Cardiac muscle cell (in vitro differentiated cells and primary cell): ENCODE measurements around the gene CAPNS2. TPM values are rescaled to one million over a fixed set of nuclear protein-coding genes. Genes with fewer than 3 reads are reported as not detected.

Source experiments
- DNase-seq, 2 donors: peaks; one replicate each; pipeline versions ENCODE4 v3.0.0 to v3.0.0-alpha.2; 2010 to 2017; ENCODE audit warnings: low read depth in 1 of 2, low spot score in 1 of 2
- H3K27ac ChIP-seq: fragments of 200-600 bp; sonication (generic); 2 replicates; pipeline ENCODE4 v1.5.1; 2016
- H3K27me3 ChIP-seq: fragments of 200-600 bp; sonication (generic); 2 replicates; pipeline ENCODE4 v1.6.0; 2016; ENCODE audit warnings: control low read depth
- H3K36me3 ChIP-seq: fragments of 200-600 bp; sonication (generic); 2 replicates; pipeline ENCODE4 v1.5.1; 2016; ENCODE audit warnings: control low read depth
- H3K4me1 ChIP-seq: fragments of 200-600 bp; sonication (generic); 2 replicates; pipeline ENCODE4 v1.8.1; 2017; ENCODE audit warnings: low read depth, mild to moderate bottlenecking, mixed run types
- H3K4me3 ChIP-seq: fragments of 200-600 bp; sonication (generic); 2 replicates; pipeline ENCODE4 v1.5.1; 2016; ENCODE audit warnings: mild to moderate bottlenecking
- H3K9me3 ChIP-seq: fragments of 200-600 bp; sonication (generic); 2 replicates; pipeline ENCODE4 v1.5.1; 2017; ENCODE audit warnings: low read depth, mild to moderate bottlenecking, control low read depth
- polyA plus RNA-seq: library from polyadenylated mRNA; unstranded; fragments of >200 nt; fragmentation: Nextera tagmentation; extraction: Ambion mirVana; gene quantifications from 2 replicates; pipeline ENCODE4 v1.2.1, GENCODE V29; 2016
- total RNA-seq: library from RNA; depleted of rRNA; stranded (reverse); fragments of >200 nt; gene quantifications from 2 replicates; pipeline ENCODE4 v1.2.3, GENCODE V29; 2016
- TF ChIP-seq, protein P1 (sequence below): IDR thresholded peaks from 2 replicates; pipeline ENCODE4 v1.5.1; 2012; ENCODE audit warnings: low read depth, mild to moderate bottlenecking, low read length

Gene CAPNS2
- total and polyA plus RNA-seq, 2 experiments from 2014 or later = not detected

DNA sequence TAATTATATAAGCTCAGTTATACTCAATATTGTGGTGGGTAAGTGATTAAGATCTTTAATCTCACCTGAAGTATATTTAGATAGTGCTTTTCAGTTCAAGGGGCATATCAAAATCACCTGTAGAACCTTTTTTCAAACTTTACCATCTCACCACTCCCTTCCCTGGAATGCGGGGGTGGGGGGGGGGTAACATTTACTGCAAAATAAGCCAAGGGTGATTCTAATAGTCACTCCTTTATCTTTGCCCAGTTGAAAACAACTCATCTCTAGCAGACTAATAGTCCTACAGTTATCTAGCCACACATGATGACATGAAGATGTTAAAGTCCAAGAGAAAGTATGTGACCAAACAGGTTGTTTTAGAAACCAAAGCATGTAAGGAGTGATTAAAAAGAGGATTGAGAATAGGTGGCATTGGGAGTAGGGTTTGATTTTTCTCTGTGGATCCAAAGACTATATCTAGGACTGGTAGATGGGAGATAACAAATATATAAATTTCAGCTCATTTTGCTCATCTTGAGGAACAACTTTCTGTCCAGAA is 36.1 kb upstream of the CAPNS2 start:
- no peaks in the 10 kb centered on the region for H3K4me1 ChIP-seq
- H3K4me3 ChIP-seq = no peak overlapping the region
- TF ChIP-seq, protein P1, sequence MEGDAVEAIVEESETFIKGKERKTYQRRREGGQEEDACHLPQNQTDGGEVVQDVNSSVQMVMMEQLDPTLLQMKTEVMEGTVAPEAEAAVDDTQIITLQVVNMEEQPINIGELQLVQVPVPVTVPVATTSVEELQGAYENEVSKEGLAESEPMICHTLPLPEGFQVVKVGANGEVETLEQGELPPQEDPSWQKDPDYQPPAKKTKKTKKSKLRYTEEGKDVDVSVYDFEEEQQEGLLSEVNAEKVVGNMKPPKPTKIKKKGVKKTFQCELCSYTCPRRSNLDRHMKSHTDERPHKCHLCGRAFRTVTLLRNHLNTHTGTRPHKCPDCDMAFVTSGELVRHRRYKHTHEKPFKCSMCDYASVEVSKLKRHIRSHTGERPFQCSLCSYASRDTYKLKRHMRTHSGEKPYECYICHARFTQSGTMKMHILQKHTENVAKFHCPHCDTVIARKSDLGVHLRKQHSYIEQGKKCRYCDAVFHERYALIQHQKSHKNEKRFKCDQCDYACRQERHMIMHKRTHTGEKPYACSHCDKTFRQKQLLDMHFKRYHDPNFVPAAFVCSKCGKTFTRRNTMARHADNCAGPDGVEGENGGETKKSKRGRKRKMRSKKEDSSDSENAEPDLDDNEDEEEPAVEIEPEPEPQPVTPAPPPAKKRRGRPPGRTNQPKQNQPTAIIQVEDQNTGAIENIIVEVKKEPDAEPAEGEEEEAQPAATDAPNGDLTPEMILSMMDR = no peak
- H3K27ac ChIP-seq = no peak overlapping the region
- DNase-seq = no peak
- no peaks in the 10 kb centered on the region for H3K9me3 ChIP-seq
- no peaks in the 10 kb centered on the region for H3K36me3 ChIP-seq
- H3K27me3 ChIP-seq = no peaks in the 10 kb centered on the region

GRCh38 chr16:55532227-55532626 is 34.3 kb upstream of the CAPNS2 start:
- no peak for DNase-seq
- H3K4me3 ChIP-seq = no peak overlapping the region
- no peaks in the 10 kb centered on the region for H3K4me1 ChIP-seq
- no peaks in the 10 kb centered on the region for H3K9me3 ChIP-seq
- TF ChIP-seq, protein P1 = no peak
- H3K36me3 ChIP-seq = no peaks in the 10 kb centered on the region
- no peaks in the 10 kb centered on the region for H3K27me3 ChIP-seq
- H3K27ac ChIP-seq = no peak overlapping the region

DNA sequence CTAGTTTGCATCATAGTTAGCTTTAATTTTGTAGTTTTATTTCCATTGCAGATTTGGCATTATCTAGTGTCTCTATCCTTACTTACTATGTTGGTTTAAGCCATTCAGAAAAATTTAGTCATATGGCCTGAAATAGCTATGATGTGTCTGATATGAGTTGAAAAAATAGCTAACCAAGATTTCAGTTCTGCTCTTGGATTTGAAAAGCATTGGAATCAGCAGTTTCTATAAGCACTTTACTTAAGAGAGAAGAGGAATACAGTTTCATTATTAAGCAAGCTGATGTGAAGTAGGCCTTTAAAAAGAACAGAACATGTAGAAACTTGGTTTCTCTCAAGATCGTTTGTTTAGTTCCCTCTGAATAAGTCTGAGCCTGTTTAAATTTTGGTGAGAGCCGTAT is 31.7 kb upstream of the CAPNS2 start:
- TF ChIP-seq, protein P1 = no peak
- no peak overlapping the region for H3K27ac ChIP-seq

GRCh38 chr16:55539049-55539448 is 27.4 kb upstream of the CAPNS2 start:
- Histone ChIP-seq H3K27ac (no peak overlapping the region), H3K4me1 (no peaks in the 10 kb centered on the region)

More for the DNA sequence above, 31.7 kb upstream of the CAPNS2 start:
- Histone ChIP-seq H3K9me3 (no peaks in the 10 kb centered on the region), H3K36me3 (no peaks in the 10 kb centered on the region), H3K27me3 (no peaks in the 10 kb centered on the region), H3K4me1 (no peaks in the 10 kb centered on the region), H3K4me3 (no peak overlapping the region)
- no peak for DNase-seq

DNA sequence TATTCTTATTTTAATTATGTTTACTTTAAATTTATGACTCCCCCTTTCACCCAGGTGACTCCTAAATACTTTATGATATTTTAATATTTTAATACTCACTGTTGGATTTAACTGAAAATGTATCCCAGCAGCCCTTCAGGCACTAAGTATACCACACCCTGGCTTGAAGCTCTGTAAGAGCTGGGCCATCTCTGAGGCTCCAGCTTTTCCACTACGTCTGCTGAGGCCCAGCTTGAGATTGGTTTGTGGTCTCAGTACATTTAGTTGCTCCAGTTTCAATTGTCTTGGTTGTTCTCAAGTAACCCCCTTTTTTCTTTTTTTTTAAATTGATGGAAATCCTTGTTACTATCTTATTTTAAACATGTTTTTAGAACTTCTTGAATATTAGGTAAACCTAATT is 27.0 kb upstream of the CAPNS2 start:
- TF ChIP-seq, protein P1 = no peak
- no peaks in the 10 kb centered on the region for H3K9me3 ChIP-seq

More at GRCh38 chr16:55539049-55539448, 27.4 kb upstream of the CAPNS2 start:
- DNase-seq = peak in 1 of 2 donors; percentile 68
- H3K27me3 ChIP-seq = no peaks in the 10 kb centered on the region
- H3K9me3 ChIP-seq = no peaks in the 10 kb centered on the region
- no peak overlapping the region for H3K4me3 ChIP-seq
- H3K36me3 ChIP-seq = no peaks in the 10 kb centered on the region
- TF ChIP-seq, protein P1 = no peak

More for the DNA sequence above, 27.0 kb upstream of the CAPNS2 start:
- DNase-seq = peak in 1 of 2 donors; percentile 20
- H3K27me3 ChIP-seq = no peaks in the 10 kb centered on the region
- H3K4me1 ChIP-seq = no peaks in the 10 kb centered on the region
- H3K4me3 ChIP-seq = no peak overlapping the region
- no peak overlapping the region for H3K27ac ChIP-seq
- no peaks in the 10 kb centered on the region for H3K36me3 ChIP-seq
